A673 (cell line): ENCODE results near the gene HIGD1A.

Source experiments
- EZH2 ChIP-seq: fragments of 200-600 bp; sonication (generic); IDR thresholded peaks from 2 replicates; pipeline ENCODE4 v1.6.1; 2017; ENCODE audit warnings: borderline replicate concordance, low read depth, mild to moderate bottlenecking, mixed read lengths, antibody characterized with exemption, low read length; ENCODE audit not compliant: poor library complexity, severe bottlenecking
- TF ChIP-seq, protein P1 (sequence below): fragments of 300-800, 200-600 bp; sonication (generic); conservative IDR thresholded peaks from 2 replicates; pipeline ENCODE4 v1.5.1; 2017; ENCODE audit warnings: low read depth, mild to moderate bottlenecking, antibody characterized with exemption, low read length, moderate library complexity, mixed read lengths

DNA sequence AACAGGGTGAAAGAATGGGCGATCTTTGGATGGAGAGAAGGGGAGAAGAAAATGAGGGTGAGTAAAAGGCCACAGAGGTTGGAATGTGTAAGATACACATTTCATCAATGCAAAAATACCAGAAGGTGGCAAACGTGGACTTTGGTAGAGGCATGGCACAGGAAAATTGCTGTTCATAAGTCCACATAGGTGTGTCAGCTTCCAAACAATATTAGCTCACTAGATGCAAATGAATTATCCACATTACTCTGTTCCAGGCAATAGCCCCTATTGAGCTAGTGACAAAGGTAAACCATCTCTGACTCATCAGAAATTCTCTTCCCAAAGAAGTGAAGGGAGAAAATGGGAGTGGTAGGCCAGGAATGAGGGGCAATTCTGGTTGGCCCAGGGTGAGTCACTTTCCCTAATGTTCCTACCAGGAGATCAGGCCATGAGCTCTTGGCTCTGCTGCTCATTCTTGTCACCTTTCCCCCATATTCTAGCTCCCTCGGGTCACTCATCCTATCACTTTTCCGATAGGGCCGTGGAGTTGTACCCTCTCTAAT lies 24.9 kb upstream of the HIGD1A start:
- TF ChIP-seq, protein P1, sequence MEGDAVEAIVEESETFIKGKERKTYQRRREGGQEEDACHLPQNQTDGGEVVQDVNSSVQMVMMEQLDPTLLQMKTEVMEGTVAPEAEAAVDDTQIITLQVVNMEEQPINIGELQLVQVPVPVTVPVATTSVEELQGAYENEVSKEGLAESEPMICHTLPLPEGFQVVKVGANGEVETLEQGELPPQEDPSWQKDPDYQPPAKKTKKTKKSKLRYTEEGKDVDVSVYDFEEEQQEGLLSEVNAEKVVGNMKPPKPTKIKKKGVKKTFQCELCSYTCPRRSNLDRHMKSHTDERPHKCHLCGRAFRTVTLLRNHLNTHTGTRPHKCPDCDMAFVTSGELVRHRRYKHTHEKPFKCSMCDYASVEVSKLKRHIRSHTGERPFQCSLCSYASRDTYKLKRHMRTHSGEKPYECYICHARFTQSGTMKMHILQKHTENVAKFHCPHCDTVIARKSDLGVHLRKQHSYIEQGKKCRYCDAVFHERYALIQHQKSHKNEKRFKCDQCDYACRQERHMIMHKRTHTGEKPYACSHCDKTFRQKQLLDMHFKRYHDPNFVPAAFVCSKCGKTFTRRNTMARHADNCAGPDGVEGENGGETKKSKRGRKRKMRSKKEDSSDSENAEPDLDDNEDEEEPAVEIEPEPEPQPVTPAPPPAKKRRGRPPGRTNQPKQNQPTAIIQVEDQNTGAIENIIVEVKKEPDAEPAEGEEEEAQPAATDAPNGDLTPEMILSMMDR, result no peak
- no peak for TF ChIP-seq EZH2
